ENCODE measurements around the gene RIN2.

The RIN2 gene

GRCh38 chr20:19758133-19758500, at the start of gene RIN2:
Gene RIN2, plus strand, starts transcription at chr20:19758258. Its CDS starts 131,344 bp downstream, at chr20:19889602.
- no peak for DNase-seq (ENCODE audit: low read depth)

GRCh38 chr20:19709635-19710335, 48.3 kb upstream of the RIN2 start:
- no peak for DNase-seq (ENCODE audit: low read depth)

DNA sequence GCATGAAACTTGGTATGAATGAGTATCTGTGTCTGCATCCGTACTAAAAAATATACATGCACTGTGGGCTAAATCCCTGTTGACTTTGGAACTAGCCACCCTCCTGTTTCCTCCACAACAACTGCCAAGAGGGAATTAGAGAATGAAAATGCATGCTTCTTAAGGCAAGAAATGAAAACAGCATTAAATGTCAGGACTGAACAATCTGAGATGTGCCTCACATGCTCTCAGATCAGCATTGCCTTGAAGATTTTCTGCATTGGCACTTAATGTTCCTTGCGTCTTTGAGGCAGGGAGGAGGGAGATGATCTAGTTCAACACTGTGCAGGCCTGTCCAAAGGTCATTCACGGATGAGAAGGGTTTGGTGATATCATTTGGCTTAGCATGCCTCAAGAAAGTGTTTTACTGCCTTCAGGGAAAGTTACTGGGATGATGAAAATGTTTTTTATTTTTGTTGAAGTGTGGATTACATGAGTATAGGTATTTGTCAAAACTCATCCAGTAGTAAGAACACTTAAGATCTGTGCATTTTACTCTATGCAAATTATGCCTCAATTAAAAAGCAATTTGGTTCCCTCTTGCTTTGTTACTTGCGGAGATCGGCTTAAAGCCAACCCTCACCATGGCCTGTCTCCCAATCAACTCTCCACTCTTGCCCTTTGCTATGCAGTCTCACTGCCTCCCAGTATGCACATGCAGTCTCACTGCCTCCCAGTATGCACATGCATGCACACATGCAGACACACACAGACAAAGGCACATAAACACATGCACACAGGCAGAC, 47.5 kb upstream of the RIN2 start:
- no peak for DNase-seq (ENCODE audit: low read depth)

DNA sequence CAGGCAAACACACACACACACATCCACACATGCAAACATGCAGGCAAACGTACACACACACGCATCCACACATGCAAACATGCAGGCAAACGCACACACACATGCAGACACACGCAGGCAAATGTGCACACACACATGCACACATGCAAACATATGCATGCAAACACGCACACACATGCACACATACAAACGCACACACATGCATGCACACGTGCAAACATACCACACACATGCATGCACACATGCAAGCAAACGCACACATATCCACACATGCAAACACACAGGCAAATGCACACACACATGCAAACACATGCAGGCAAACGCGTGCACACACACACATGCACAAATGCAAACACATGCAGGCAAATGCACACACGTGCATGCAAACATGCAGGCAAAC, 46.9 kb upstream of the RIN2 start:
- DNase-seq (ENCODE audit: low read depth) = no peak

DNA sequence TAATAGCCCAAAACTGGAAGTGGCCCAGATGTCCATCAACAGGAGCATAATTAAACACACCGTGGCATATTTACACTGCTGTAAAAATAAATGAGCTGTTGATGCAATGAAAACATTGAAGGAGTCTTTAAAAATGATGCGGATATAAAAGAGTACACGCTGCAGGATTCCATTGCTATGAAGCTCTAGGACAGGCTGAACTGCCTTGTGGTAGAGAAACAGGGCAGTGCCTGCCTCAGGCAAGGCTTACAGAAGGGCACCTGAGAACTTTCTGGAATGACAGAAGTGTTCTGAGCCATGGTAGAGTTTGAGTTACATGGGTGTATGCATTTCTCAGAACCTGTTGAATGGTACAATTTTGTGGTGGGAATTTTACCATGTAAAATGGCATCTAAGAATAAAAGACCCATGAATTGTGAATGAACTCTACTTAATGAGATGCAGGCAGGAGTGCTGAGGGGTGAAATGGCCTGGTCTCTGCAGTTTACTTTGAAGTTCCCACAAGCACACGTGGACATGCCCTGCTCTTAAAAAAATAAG, 45.3 kb upstream of the RIN2 start:
- DNase-seq (ENCODE audit: low read depth) = no peak

DNA sequence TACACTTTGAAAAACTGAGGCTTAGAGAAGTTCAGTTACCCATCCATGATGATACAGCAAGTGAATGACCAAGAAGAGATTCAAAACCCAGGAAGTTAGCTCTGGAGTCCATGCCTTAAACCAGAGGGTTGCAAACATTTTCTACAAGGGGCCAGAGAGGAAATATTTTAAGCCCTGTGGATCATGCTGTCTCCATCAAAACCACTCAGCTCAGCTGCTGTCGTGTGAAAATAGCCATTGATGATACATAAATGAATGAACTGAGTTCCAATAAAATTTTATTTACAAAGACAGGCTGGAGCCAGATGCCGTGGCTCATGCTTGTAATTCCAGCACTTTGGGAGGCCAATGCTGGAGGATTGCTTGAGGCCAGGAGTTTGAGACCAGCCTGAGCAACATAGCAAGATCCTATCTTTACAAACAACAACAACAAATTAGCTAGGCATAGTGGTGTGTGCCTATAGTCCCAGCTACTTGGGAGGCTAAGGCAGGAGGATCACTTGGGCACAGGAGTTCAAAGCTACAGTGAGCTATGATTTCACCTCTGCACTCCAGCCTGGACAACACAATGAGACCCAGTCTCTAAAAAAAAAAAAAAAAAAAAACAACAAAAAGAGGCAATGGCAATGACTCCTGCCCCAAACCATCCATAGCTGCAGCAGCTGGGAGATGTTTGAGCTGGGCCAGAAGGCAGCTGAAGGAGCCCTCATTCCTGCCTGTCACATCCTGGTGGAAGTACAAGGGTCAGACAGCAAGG, 44.1 kb upstream of the RIN2 start:
- no peak for DNase-seq (ENCODE audit: low read depth)

DNA sequence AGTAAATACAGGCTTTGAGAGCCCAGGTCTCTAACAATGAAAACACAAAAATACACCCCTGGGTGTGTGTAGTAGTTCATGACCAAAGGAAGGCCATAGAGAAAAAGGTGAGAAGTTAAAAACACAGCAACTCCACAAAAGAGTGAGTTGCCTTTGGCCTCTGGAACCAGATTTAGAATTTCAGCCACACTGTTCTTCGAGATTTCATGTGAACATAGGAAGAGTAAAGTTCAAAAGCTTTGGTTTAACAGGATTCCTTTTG, 43.5 kb upstream of the RIN2 start:
- no peak for DNase-seq (ENCODE audit: low read depth)

DNA sequence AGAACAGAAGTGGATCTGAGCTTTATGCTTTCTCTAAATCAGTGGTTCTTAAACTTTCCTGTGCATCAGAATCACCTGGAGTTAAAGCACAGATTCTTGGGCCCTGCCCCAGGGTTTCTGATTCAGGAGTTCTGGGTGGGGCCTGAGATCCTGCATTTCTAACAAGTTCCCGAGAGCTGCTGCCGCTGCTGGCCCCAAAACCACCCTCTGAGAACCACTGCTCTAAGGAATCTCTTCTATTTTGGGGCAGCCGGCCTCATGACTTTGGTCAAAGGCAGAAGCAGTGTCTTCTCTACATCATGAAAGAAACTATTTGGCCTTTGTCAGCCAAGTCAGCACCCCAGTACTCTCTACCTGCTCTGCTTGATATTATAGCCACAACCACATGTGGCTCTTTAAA, 42.1 kb upstream of the RIN2 start:
- DNase-seq (ENCODE audit: low read depth) = no peak

DNA sequence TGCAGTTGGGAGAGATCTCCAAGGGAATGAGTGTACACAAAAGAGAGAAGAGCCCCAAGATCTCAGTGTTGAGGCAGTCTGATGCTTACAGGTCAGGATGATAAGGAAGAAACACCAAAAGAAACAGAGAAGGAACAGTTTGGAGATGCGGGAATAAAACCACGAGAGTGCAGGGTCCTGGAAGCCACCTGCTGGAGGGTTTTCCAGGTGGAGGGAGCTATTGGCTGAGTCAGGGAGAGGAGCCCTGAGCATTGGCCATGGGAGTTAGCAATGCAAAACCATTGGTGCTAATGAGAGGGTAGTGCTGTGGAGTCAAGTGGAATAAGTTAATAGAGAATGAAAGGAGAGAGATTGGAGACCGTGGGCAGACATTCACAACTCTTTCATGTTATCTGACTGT, 39.2 kb upstream of the RIN2 start:
- no peak for DNase-seq (ENCODE audit: low read depth)

DNA sequence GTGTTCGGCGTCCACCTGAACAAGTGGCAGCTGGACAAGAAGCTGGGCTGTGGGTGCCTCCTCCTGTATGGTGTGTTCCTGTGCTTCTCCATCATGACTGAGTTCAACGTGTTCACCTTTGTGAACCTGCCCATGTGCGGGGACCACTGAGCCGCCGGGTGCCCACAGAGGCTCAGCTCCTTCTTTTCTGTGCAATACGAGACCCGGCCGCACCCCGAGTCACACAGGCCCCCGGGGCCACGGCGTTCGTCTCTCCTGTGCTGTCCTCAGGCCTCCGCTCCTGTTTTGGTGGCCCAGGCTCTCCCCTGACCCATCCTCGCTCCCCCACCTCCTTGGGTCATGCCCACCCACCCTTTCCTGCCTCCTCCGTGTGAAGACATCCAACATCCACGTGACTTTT, 37.1 kb upstream of the RIN2 start:
- no peak for DNase-seq (ENCODE audit: low read depth)

DNA sequence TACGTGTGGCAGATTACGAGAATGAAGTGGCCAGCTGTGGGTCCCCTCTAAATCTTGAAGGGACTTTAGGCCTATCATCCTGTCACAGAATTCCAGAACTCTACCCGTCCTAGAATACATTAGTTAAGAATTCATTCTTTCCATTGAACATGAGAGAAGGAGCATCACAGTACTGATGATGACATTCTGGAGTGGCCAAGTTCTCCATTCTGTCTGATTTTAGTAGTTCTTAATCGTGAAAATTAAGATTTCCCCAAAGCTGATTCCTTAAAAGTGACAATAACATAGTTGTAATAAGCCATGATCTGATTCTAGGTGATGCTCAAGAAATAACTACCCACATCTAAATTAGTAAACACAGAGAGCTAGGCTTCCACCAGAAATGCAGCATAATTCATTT, 35.0 kb upstream of the RIN2 start:
- no peak for DNase-seq (ENCODE audit: low read depth)

DNA sequence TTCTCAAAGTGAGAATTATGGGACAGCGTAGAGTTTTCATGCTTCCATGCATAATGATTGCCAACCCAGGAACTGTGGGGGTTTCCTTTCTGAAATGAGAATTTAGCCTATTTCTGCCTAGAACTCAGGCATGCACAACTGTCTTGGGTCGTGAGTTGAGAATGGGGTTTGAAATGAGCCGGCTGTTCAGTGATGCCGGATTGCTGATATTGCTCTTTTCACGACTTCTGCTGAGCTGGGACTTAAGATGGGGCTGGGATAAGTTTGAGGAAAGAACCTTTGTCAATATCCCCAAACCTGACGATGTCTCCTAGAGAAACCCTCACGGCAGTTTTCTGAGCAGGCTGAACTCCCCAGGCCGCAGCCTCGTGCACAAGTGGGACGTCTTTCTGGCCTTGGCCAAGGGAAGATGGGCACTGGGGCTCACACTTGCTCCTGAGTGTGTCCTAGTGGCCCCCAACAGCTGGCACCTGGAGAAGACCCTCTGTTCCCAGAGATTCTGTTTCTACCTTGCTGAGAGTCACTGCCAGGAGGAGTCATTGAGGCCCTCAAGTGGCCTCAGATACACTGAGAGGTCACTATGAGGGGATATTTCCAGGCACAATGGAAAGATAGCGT, 34.1 kb upstream of the RIN2 start:
- no peak for DNase-seq (ENCODE audit: low read depth)

GRCh38 chr20:19725373-19725772, 32.7 kb upstream of the RIN2 start:
- no peak for DNase-seq (ENCODE audit: low read depth)

DNA sequence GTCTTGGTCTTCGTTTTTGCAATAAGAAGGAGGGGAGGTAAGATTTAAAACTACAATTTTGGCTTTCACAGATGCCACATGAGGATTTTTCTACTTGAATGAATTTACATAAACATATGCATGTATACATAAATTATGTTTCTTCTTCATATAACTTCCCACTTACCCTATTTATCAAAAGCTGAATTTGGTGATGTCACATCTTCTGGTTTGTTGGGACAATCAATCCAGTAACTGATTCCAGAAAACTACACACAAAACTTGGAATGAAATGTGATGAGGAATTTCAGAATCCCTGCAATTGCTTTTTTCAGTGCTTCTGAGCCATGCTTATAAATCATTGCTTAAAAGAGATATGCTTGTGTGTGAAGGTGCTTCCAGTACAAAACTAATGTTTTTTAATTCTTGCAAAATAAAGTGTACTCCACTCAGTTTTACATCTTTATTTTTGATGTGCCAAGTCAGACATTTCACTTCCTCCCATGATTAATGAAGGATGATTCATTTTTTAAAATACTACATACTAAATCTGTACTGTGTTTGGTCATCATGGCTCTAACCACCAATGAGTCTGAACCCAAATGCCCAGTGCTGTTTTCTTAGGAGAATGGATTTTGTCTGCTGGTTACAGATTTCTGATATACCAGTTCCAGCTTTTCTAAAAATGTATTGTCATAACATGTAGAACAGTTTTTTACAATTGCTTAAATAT, 32.1 kb upstream of the RIN2 start:
- DNase-seq (ENCODE audit: low read depth) = no peak

GRCh38 chr20:19727251-19727847, 30.7 kb upstream of the RIN2 start:
- DNase-seq (ENCODE audit: low read depth) = no peak

DNA sequence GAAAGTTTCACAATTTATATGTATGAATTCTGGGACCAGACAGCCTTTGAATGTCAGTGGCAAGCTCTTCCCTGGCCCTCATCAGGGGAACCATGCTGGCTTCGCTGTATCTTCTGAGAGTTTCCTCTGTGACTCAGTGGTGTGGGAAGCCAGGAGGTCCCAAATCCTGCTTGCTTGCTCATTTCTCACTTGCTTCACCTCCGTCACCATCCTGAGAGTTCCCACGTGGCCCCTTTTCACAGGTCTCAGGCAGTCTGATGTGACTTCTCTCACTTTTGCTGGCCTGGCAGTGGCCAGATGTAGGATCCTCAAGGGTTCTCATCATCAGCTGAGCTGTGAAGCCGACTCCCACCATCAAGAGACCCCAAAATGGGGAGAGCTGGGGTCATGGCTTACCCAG, 28.4 kb upstream of the RIN2 start:
- DNase-seq (ENCODE audit: low read depth) = no peak

- no peak for DNase-seq (ENCODE audit: low read depth)
Observed at GRCh38 chr20:19730706-19731105, 27.4 kb upstream of the RIN2 start.

- no peak for DNase-seq (ENCODE audit: low read depth)
Observed at GRCh38 chr20:19734811-19735210, 23.2 kb upstream of the RIN2 start.

DNA sequence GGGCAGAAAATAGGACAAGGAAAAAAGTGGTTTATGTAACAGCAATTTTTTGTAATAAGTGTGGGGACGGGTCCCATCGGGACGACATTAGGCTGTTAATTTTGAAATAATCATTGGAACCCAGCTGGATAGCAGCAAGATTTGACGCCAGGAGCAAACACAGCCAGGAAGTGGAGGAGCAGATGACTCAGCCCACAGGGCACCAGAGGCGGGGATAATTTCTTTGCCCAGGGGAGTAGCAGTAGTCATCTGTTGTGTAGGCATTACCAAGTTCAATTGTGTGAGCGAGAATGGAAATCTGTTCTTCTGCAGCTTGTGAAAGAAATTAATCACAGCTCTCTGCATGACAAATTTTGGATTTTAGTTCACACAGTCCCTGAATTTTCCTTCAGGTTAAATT, 22.6 kb upstream of the RIN2 start:
- no peak for DNase-seq (ENCODE audit: low read depth)

DNA sequence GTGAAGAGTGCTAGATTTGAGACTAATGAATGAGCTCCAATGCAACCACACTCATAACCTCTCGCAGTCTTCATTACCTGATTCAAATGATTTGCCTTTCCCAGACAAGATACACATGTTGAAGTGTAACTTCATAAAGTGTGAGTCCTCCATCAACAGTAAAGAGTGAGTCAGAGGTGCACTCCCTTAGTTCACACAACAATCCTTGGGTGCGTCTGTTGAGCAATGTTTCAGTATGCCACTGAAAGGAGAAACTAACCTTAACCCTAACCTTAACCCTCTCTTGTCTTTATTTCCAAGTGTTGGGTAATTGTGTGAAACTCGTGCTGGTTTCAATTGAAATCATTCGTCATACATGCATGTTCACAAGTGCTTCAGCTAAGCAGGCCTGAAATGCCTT, 21.0 kb upstream of the RIN2 start:
- DNase-seq (ENCODE audit: low read depth) = no peak

DNA sequence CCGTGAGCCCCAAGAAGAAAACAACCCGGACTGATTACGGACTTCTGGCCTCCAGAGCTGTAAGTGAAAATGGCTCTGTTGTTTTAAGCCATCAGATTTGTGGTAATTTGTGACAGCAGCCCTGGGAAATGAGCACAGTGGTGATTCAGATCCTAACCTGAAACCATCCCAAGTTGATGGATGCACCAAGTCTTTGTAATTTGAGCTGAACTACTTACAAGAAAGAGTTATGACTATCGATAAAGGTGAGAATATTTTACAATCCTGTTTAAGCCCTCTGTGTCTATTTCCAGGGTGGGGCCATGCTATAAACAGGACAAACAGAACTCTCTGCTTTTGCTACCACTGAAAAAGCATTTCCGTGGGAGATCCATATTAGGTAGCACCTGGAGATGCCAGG, 19.1 kb upstream of the RIN2 start:
- no peak for DNase-seq (ENCODE audit: low read depth)

DNA sequence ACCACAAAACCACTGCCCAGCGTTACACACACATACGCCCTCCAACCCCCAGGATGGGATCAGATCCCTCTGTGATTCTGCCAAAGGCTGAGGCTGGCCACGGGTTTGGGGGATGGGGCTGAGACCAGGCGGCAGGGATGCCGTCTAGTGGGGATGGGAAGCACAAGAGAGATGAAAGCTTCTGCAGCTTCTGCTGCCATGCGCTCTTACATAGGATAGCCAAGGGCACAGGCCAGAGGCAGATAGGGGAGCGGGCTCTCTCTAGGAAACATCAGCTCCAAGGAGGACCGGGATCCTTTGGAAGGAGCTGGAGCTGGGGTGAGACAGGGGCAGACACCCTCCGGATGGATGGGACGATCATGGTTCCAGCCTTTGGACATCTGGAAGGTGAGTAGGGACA, 18.7 kb upstream of the RIN2 start:
- no peak for DNase-seq (ENCODE audit: low read depth)
